Measurements from ENCODE around the gene MLH1.

DNA sequence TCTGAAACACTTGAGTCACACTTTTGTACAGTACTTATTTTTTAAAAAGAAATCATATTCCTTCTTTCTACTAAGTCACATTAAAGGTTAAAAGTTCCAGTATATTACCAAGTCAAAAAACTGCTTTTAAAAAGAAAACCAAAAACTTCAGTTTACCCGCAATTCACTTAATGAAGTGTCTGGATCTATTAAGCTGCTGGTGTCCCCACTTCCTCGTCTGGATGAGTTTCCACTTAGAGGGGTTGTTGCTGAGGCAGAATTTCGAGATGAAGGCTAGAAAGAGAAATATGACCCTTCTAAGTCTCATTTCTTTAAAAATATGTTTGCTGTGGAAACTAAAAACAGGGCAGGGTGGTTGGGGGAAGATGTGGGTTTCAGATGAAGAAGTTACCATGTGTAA, 101.3 kb downstream of the MLH1 start:
- TF ChIP-seq, protein P1, sequence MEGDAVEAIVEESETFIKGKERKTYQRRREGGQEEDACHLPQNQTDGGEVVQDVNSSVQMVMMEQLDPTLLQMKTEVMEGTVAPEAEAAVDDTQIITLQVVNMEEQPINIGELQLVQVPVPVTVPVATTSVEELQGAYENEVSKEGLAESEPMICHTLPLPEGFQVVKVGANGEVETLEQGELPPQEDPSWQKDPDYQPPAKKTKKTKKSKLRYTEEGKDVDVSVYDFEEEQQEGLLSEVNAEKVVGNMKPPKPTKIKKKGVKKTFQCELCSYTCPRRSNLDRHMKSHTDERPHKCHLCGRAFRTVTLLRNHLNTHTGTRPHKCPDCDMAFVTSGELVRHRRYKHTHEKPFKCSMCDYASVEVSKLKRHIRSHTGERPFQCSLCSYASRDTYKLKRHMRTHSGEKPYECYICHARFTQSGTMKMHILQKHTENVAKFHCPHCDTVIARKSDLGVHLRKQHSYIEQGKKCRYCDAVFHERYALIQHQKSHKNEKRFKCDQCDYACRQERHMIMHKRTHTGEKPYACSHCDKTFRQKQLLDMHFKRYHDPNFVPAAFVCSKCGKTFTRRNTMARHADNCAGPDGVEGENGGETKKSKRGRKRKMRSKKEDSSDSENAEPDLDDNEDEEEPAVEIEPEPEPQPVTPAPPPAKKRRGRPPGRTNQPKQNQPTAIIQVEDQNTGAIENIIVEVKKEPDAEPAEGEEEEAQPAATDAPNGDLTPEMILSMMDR (IDR thresholded peaks at IDR 0.05), result no peak
- no peak for TF ChIP-seq POLR2A (IDR thresholded peaks at IDR 0.05)
